Daoy (cell line): Measurements from ENCODE around the gene ABITRAM. TPM values are rescaled to one million over a fixed set of nuclear protein-coding genes. Genes with fewer than 3 reads are reported as not detected.
"Not testable (repeated sequence)": the region's sequence is repeated elsewhere in the genome, so short reads cannot be mapped to it uniquely, and the experiment has no call there.

Experiments
- DNase-seq: peaks from one replicate; pipeline ENCODE4 v3.0.0-alpha.2; 2015; ENCODE audit warnings: low read depth
- total RNA-seq: library from RNA; depleted of rRNA; stranded (reverse); fragments of >200 nt; shearing (Covaris generic); gene quantifications from 2 replicates; pipeline ENCODE4 v1.2.3, GENCODE V29; 2014; rRNA removed

The ABITRAM gene
- 12.2 and 24.1 TPM in 2 replicates for total RNA-seq

- DNase-seq: peak; percentile 94
Measured at GRCh38 chr9:108934323-108934893, at the start of gene ABITRAM. Gene ABITRAM, plus strand, starts transcription at chr9:108934400. Its CDS starts 87 bp downstream, at chr9:108934487.

GRCh38 chr9:108884701-108885100 lies 49.5 kb upstream of the ABITRAM start:
- no peak for DNase-seq

GRCh38 chr9:108885643-108886348 lies 48.4 kb upstream of the ABITRAM start:
- DNase-seq: peak; percentile 89

GRCh38 chr9:108886594-108887271 lies 47.5 kb upstream of the ABITRAM start:
- not testable (repeated sequence) for DNase-seq

GRCh38 chr9:108889649-108890067 lies 44.5 kb upstream of the ABITRAM start:
- DNase-seq: peak; percentile 31

GRCh38 chr9:108894225-108894997 lies 39.8 kb upstream of the ABITRAM start:
- DNase-seq: no peak

- no peak for DNase-seq
Measured at GRCh38 chr9:108897324-108898096, 36.7 kb upstream of the ABITRAM start.

GRCh38 chr9:108899023-108899695 lies 35.0 kb upstream of the ABITRAM start:
- not testable (repeated sequence) for DNase-seq

- DNase-seq: no peak
Measured at GRCh38 chr9:108900176-108900575, 34.0 kb upstream of the ABITRAM start.

- DNase-seq: no peak
Measured at GRCh38 chr9:108903420-108904103, 30.6 kb upstream of the ABITRAM start.

GRCh38 chr9:108904161-108904560 lies 30.0 kb upstream of the ABITRAM start:
- no peak for DNase-seq

GRCh38 chr9:108905494-108905893 lies 28.7 kb upstream of the ABITRAM start:
- DNase-seq: no peak

- no peak for DNase-seq
Measured at GRCh38 chr9:108910402-108910801, 23.8 kb upstream of the ABITRAM start.

- no peak for DNase-seq
Measured at GRCh38 chr9:108910914-108911313, 23.3 kb upstream of the ABITRAM start.

GRCh38 chr9:108911820-108912219 lies 22.4 kb upstream of the ABITRAM start:
- DNase-seq: no peak

- no peak for DNase-seq
Measured at GRCh38 chr9:108913391-108913790, 20.8 kb upstream of the ABITRAM start.

GRCh38 chr9:108919517-108919916 lies 14.7 kb upstream of the ABITRAM start:
- DNase-seq: no peak

- not testable (repeated sequence) for DNase-seq
Measured at GRCh38 chr9:108920401-108920800, 13.8 kb upstream of the ABITRAM start.

- no peak for DNase-seq
Measured at GRCh38 chr9:108921200-108921599, 13.0 kb upstream of the ABITRAM start.

GRCh38 chr9:108924466-108924865 lies 9.7 kb upstream of the ABITRAM start:
- DNase-seq: no peak
